ENCODE measurements around the gene S100A3.
"Not testable (repeated sequence)": the region's sequence is repeated elsewhere in the genome, so short reads cannot be mapped to it uniquely, and the experiment has no call there.

The S100A3 gene

GRCh38 chr1:153577138-153577537, 28.1 kb upstream of the S100A3 start:
- no peak overlapping the region for H3K27ac Mint-ChIP-seq
- no peak overlapping the region for H3K4me3 Mint-ChIP-seq
- peaks cover 35% of the 10 kb centered on the region for H3K27me3 Mint-ChIP-seq
- peaks cover 20% of the 10 kb centered on the region for H3K4me1 Mint-ChIP-seq (ENCODE audit: low read depth)
- H3K36me3 Mint-ChIP-seq (ENCODE audit: low read depth) = no peaks in the 10 kb centered on the region
- DNase-seq = no peak
- H3K9me3 Mint-ChIP-seq = no peaks in the 10 kb centered on the region

- not testable (repeated sequence) for H3K4me3 Mint-ChIP-seq; H3K9me3 Mint-ChIP-seq; H3K36me3 Mint-ChIP-seq (ENCODE audit: low read depth); H3K27ac Mint-ChIP-seq; DNase-seq
- H3K4me1 Mint-ChIP-seq (ENCODE audit: low read depth) = peaks cover 33% of the 10 kb centered on the region
- H3K27me3 Mint-ChIP-seq = peaks cover 35% of the 10 kb centered on the region
Observed at GRCh38 chr1:153575497-153575896, 26.4 kb upstream of the S100A3 start.

- peaks cover 34% of the 10 kb centered on the region for H3K4me1 Mint-ChIP-seq (ENCODE audit: low read depth)
- peaks cover 35% of the 10 kb centered on the region for H3K27me3 Mint-ChIP-seq
- DNase-seq; H3K36me3 Mint-ChIP-seq (ENCODE audit: low read depth); H3K27ac Mint-ChIP-seq; H3K4me3 Mint-ChIP-seq; H3K9me3 Mint-ChIP-seq: not testable (repeated sequence)
Observed at GRCh38 chr1:153575081-153575491, 26.0 kb upstream of the S100A3 start.

- peaks cover 49% of the 10 kb centered on the region for H3K4me1 Mint-ChIP-seq (ENCODE audit: low read depth)
- peak overlapping the region; percentile 88 for H3K27ac Mint-ChIP-seq
- no peak for DNase-seq
- no peaks in the 10 kb centered on the region for H3K9me3 Mint-ChIP-seq
- no peaks in the 10 kb centered on the region for H3K36me3 Mint-ChIP-seq (ENCODE audit: low read depth)
- H3K4me3 Mint-ChIP-seq = peak overlapping the region; percentile 24
- H3K27me3 Mint-ChIP-seq = peaks cover 24% of the 10 kb centered on the region
Observed at GRCh38 chr1:153573351-153573750, 24.3 kb upstream of the S100A3 start.

DNA sequence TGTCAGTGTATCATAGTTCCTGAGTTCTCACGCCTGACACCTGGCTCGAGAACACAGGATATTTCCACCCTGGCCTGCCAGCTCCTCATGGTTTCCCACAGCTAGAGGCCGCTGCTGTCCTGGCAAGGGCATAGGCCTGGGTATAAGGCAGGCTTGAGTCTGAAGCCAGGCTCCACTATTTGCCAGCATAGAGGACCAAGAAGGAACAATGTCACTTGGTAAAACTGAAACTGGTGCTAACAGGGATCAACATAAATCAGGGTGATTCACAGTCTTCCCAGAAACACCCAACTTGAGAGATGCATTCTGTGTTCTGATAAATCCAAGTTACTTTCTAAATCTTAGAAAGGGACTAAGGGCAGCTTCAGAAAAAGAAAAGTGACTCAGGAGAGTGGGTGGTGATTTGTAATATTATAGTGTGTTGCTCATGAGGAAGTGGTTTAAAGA, 23.5 kb upstream of the S100A3 start:
- peaks cover 57% of the 10 kb centered on the region for H3K4me1 Mint-ChIP-seq (ENCODE audit: low read depth)
- no peaks in the 10 kb centered on the region for H3K36me3 Mint-ChIP-seq (ENCODE audit: low read depth)
- H3K27ac Mint-ChIP-seq = peak overlapping the region; percentile 88
- no peaks in the 10 kb centered on the region for H3K9me3 Mint-ChIP-seq
- peaks cover 16% of the 10 kb centered on the region for H3K27me3 Mint-ChIP-seq
- peak; percentile 68 for DNase-seq
- no peak overlapping the region for H3K4me3 Mint-ChIP-seq

DNA sequence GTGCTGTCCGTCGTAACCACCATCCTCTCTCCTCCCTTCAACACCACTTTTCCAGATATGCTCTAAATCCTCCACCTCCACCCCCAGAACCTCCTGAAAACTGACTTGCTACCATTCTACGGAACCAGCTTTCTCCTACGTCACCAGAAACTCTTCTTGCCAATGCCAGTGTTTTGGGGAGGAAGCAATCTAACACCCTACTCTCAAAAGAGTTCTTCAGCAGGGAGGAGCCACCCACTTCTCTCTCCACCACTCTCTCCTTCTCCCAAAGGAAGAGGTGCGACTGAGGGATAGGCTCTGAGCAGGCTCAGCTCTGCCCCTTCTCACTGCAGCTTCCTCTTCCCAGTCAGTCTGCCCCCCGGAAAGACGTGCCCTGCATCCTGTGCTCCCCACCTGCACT, 22.6 kb upstream of the S100A3 start:
- peaks cover 65% of the 10 kb centered on the region for H3K4me1 Mint-ChIP-seq (ENCODE audit: low read depth)
- DNase-seq = no peak
- no peaks in the 10 kb centered on the region for H3K36me3 Mint-ChIP-seq (ENCODE audit: low read depth)
- peaks cover 7% of the 10 kb centered on the region for H3K27me3 Mint-ChIP-seq
- H3K9me3 Mint-ChIP-seq = no peaks in the 10 kb centered on the region
- peak overlapping the region; percentile 88 for H3K27ac Mint-ChIP-seq
- no peak overlapping the region for H3K4me3 Mint-ChIP-seq

- no peak for DNase-seq
- H3K27me3 Mint-ChIP-seq = peaks cover under 1% of the 10 kb centered on the region
- H3K27ac Mint-ChIP-seq = peak overlapping the region; percentile 83
- H3K4me1 Mint-ChIP-seq (ENCODE audit: low read depth) = peaks cover 72% of the 10 kb centered on the region
- no peak overlapping the region for H3K4me3 Mint-ChIP-seq
- no peaks in the 10 kb centered on the region for H3K36me3 Mint-ChIP-seq (ENCODE audit: low read depth)
- H3K9me3 Mint-ChIP-seq = no peaks in the 10 kb centered on the region
Observed at GRCh38 chr1:153570874-153571273, 21.8 kb upstream of the S100A3 start.

DNA sequence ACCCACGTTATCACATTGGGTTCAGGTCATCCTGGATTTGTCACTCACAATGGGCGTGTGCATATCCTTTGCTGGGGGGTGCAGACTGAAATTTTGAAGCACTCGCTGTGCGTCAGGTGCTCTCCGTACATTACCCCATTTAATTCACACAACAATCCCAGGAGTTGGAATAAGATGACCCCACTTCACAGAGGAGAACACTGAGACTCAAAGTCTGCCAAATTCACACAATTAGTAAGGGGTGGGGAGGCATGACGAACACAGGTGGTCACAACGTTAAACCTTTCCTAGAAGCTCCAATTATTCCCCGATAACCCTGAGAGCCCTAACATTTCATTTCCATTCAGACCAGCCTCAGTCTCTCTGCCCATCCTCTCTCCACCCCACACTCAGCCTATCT, 20.4 kb upstream of the S100A3 start:
- Mint-ChIP-seq H3K36me3 (ENCODE audit: low read depth) (no peaks in the 10 kb centered on the region), H3K27ac (peak overlapping the region; percentile 41), H3K9me3 (no peaks in the 10 kb centered on the region), H3K4me1 (ENCODE audit: low read depth) (peaks cover 79% of the 10 kb centered on the region), H3K4me3 (no peak overlapping the region), H3K27me3 (no peaks in the 10 kb centered on the region)
- no peak for DNase-seq

DNA sequence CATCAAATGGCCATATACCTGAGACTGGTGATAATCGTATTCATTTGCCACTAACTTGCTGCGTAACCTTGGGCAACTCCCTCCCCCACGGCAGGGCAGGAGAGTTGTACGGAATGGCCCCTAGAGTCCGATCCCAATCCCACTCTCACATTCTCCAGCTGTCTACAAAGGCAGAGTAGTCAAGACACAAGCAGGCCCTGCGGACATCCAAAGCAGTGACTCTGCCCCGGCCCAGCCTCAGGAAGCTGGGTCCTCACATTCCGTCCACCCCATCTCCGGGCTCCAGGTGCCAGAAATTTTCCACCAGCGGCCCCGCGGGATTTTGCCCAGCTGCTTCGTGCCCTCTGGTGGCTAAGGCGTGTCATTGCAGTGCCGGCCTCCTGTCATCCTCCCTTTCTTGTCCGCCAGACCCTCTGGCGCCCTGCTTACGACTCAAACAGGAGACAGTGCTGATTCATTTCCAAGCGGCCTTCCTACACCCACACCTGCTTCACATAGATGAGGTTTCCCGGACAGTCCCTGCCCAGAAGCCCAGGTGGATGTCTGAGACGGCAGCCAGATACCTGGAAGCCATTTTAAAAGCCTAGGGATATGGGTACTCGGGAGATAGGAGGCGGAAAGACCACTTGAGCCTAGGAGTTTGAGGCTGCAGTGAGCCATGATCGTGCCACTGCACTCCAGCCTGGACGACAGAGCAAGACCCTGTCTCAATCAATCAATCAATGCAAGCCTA, 19.5 kb upstream of the S100A3 start:
- Mint-ChIP-seq H3K27ac (peak overlapping the region; percentile 95), H3K9me3 (no peaks in the 10 kb centered on the region), H3K36me3 (ENCODE audit: low read depth) (no peaks in the 10 kb centered on the region), H3K4me1 (ENCODE audit: low read depth) (peaks cover 73% of the 10 kb centered on the region), H3K4me3 (peak overlapping the region; percentile 46), H3K27me3 (no peaks in the 10 kb centered on the region)
- DNase-seq = peak; percentile 88

- peaks cover 66% of the 10 kb centered on the region for H3K4me1 Mint-ChIP-seq (ENCODE audit: low read depth)
- no peaks in the 10 kb centered on the region for H3K9me3 Mint-ChIP-seq
- no peaks in the 10 kb centered on the region for H3K27me3 Mint-ChIP-seq
- H3K4me3 Mint-ChIP-seq = peak overlapping the region; percentile 50
- DNase-seq = peak; percentile 65
- H3K27ac Mint-ChIP-seq = peak overlapping the region; percentile 95
- no peaks in the 10 kb centered on the region for H3K36me3 Mint-ChIP-seq (ENCODE audit: low read depth)
Observed at GRCh38 chr1:153567621-153568366, 18.7 kb upstream of the S100A3 start.

GRCh38 chr1:153566414-153567371, 17.6 kb upstream of the S100A3 start:
- H3K9me3 Mint-ChIP-seq = no peaks in the 10 kb centered on the region
- H3K36me3 Mint-ChIP-seq (ENCODE audit: low read depth) = no peaks in the 10 kb centered on the region
- no peaks in the 10 kb centered on the region for H3K27me3 Mint-ChIP-seq
- H3K4me1 Mint-ChIP-seq (ENCODE audit: low read depth) = peaks cover 55% of the 10 kb centered on the region
- H3K27ac Mint-ChIP-seq = peak overlapping the region; percentile 98
- H3K4me3 Mint-ChIP-seq = peak overlapping the region; percentile 65
- peak; percentile 86 for DNase-seq

DNA sequence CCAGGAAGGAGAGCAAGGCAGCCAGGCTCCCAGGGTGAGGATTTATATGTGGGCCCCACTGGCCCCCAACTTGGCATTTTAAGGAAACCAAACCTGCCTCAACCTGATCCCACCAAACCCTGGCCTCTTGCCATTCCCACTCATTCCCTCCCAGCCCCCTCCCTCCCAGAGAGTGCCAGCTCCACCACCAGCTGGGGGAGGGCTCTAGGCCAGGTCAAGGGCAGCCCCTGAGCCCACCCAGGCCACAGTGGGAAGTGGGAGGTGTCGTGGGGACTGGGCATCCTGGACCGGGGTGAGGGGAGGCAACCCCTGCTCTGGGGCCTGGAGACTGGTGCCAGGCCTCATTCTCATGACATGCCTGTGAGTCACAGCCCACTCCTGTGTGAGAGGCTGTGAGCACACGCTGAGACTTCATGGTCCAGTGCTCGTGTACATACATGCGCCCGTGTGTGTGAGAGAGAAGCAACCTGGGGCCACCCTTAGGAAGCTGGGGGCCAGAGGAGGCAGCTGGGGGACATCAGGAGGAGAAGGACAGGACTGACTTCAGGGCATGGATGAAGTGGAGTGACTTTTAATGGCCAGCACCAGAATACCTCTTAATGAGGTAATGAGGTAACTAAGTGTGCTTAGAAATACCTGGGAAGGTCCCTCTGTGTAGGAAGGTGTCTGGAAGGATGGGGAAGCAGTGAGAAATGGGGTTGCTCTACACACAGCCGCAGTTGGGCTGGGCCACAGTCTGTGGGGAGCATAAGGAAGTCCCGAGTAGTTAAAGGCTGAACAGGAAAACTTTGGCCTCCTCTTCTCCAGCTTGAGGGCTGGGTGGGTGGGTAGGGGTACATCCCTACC, 16.7 kb upstream of the S100A3 start, which contains the start of gene S100A2:
TSS of gene S100A2 (minus strand) at position 316 of the 846 bp plus-strand sequence. CDS start 1,967 bp downstream, outside the sequence.
- no peaks in the 10 kb centered on the region for H3K27me3 Mint-ChIP-seq
- H3K36me3 Mint-ChIP-seq (ENCODE audit: low read depth) = no peaks in the 10 kb centered on the region
- peaks cover 49% of the 10 kb centered on the region for H3K4me1 Mint-ChIP-seq (ENCODE audit: low read depth)
- H3K27ac Mint-ChIP-seq = peak within 1 kb of the TSS; percentile 98
- peak within 1 kb of the TSS; percentile 73 for H3K4me3 Mint-ChIP-seq
- peak; percentile 72 for DNase-seq
- H3K9me3 Mint-ChIP-seq = no peaks in the 10 kb centered on the region

DNA sequence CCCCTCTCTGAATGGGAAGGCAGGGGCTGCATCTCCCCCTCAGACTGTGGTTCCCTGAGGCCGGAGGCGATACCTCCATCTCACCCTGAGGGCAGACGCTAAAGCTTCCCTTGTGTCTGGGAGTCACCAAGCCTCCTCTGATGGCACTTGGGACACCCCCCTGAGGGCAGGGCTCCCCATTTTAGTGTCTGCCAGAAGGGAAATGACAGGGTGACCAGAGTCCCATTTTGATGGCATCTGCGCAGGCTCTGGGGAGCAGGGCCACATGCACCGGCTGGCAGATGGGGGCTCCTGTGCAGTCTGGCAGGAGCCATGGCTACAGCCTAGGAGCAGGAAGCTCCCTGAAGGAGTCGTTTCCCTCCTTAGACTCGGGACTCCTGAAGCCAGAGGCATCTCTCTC, 14.9 kb upstream of the S100A3 start:
- H3K4me1 Mint-ChIP-seq (ENCODE audit: low read depth) = peaks cover 36% of the 10 kb centered on the region
- H3K36me3 Mint-ChIP-seq (ENCODE audit: low read depth) = no peaks in the 10 kb centered on the region
- H3K9me3 Mint-ChIP-seq = no peaks in the 10 kb centered on the region
- no peaks in the 10 kb centered on the region for H3K27me3 Mint-ChIP-seq
- H3K4me3 Mint-ChIP-seq = no peak overlapping the region
- no peak for DNase-seq
- H3K27ac Mint-ChIP-seq = no peak overlapping the region

All from activated T-cell treated with anti-CD3 and anti-CD28 coated beads, Interleukin-2, amount 50 U/mL, for 24 hours (primary cell).